MM.1S (cell line): ENCODE data around the gene PROX2.

ENCODE experiments used
- DNase-seq: peaks from one replicate; pipeline ENCODE4 v3.0.0-alpha.2; 2015
- H2AFZ ChIP-seq: fragments of 300-600 bp; sonication (generic); 2 replicates; pipeline ENCODE4 v1.6.0; 2016; ENCODE audit warnings: antibody characterized with exemption, low read length
- H3F3A ChIP-seq: fragments of 300-600 bp; sonication (generic); 2 replicates; pipeline ENCODE4 v1.6.1; 2016; ENCODE audit warnings: mild to moderate bottlenecking, antibody characterized with exemption, low read length, moderate library complexity, mixed read lengths; ENCODE audit not compliant: insufficient read depth
- H3K27ac ChIP-seq: fragments of 300-600 bp; sonication (generic); 2 replicates; pipeline ENCODE4 v1.5.1; 2016; ENCODE audit warnings: mild to moderate bottlenecking, low read length
- H3K27me3 ChIP-seq: fragments of 300-600 bp; sonication (generic); replicated peaks from 2 replicates; pipeline ENCODE4 v1.6.0; 2016; ENCODE audit warnings: low read length; ENCODE audit not compliant: insufficient read depth
- H3K36me3 ChIP-seq: fragments of 300-600 bp; sonication (generic); replicated peaks from 2 replicates; pipeline ENCODE4 v1.6.1; 2016; ENCODE audit warnings: mild to moderate bottlenecking, low read length, mixed read lengths; ENCODE audit not compliant: insufficient read depth
- H3K4me1 ChIP-seq: fragments of 300-600 bp; sonication (generic); 2 replicates; pipeline ENCODE4 v1.6.1; 2016; ENCODE audit warnings: low read length, mixed read lengths
- H3K4me2 ChIP-seq: fragments of 300-600 bp; sonication (generic); 2 replicates; pipeline ENCODE4 v1.6.0; 2016; ENCODE audit warnings: low read depth, low read length
- H3K4me3 ChIP-seq: fragments of 300-600 bp; sonication (generic); 2 replicates; pipeline ENCODE4 v1.5.1; 2016; ENCODE audit warnings: low read length, mixed read lengths
- H3K79me2 ChIP-seq: fragments of 300-600 bp; sonication (generic); 2 replicates; pipeline ENCODE4 v1.6.1; 2016; ENCODE audit warnings: mixed run types, low read length, mixed read lengths
- H3K9ac ChIP-seq: fragments of 300-600 bp; sonication (generic); 2 replicates; pipeline ENCODE4 v1.6.1; 2016; ENCODE audit warnings: low read length, mixed read lengths
- H3K9me2 ChIP-seq: fragments of 300-600 bp; sonication (generic); replicated peaks from 2 replicates; pipeline ENCODE4 v1.6.1; 2016; ENCODE audit warnings: mild to moderate bottlenecking, low read length, mixed read lengths; ENCODE audit not compliant: insufficient read depth
- H3K9me3 ChIP-seq: fragments of 300-600 bp; sonication (generic); replicated peaks from 2 replicates; pipeline ENCODE4 v1.6.1; 2016; ENCODE audit warnings: mild to moderate bottlenecking, low read length, mixed read lengths; ENCODE audit not compliant: insufficient read depth
- H4K20me1 ChIP-seq: fragments of 300-600 bp; sonication (generic); 2 replicates; pipeline ENCODE4 v1.6.1; 2016; ENCODE audit warnings: mild to moderate bottlenecking, low read length, moderate library complexity, mixed read lengths; ENCODE audit not compliant: insufficient read depth
- EZH2 ChIP-seq: fragments of 300-600 bp; sonication (generic); optimal IDR thresholded peaks from 2 replicates; pipeline ENCODE3; 2017; ENCODE audit warnings: low read depth, mild to moderate bottlenecking, antibody characterized with exemption, low read length, mixed read lengths
- EZH2phosphoT487 ChIP-seq: fragments of 300-600 bp; sonication (generic); IDR thresholded peaks from 2 replicates; pipeline ENCODE4 v1.6.1; 2018; ENCODE audit warnings: antibody characterized with exemption, low read length
- TF ChIP-seq, protein P1 (sequence below): fragments of 300-600 bp; sonication (generic); IDR thresholded peaks from 2 replicates; pipeline ENCODE4 v1.5.1; 2016; ENCODE audit warnings: antibody characterized with exemption, low read length, mixed read lengths

The PROX2 gene

DNA sequence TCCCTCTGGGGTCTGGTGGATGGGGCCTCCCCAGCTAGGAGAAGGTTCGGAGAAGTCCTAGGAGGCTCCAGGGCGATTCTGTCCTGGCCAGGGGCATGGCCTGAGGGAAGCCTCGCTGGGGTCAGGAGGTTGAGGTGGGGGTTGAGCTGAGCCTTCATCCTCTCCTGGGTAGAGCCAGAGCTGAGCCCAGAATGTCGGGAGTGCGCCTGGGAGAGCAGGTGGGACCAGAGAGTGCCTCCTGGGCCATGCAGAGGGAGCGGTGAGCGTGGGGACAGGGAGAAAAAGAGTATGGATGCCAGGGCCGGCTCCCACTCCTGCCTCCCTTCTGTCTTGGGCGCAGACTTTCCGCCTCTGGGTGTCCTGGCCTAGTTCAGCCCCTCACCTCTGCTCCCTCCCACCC, 34.0 kb upstream of the PROX2 start:
- TF ChIP-seq EZH2 (no peak), EZH2phosphoT487 (no peak)
- TF ChIP-seq, protein P1, sequence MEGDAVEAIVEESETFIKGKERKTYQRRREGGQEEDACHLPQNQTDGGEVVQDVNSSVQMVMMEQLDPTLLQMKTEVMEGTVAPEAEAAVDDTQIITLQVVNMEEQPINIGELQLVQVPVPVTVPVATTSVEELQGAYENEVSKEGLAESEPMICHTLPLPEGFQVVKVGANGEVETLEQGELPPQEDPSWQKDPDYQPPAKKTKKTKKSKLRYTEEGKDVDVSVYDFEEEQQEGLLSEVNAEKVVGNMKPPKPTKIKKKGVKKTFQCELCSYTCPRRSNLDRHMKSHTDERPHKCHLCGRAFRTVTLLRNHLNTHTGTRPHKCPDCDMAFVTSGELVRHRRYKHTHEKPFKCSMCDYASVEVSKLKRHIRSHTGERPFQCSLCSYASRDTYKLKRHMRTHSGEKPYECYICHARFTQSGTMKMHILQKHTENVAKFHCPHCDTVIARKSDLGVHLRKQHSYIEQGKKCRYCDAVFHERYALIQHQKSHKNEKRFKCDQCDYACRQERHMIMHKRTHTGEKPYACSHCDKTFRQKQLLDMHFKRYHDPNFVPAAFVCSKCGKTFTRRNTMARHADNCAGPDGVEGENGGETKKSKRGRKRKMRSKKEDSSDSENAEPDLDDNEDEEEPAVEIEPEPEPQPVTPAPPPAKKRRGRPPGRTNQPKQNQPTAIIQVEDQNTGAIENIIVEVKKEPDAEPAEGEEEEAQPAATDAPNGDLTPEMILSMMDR = no peak
- Histone ChIP-seq H3K9me2 (no peaks in the 10 kb centered on the region), H2AFZ (no peak overlapping the region), H3K9ac (no peak overlapping the region), H3K27ac (no peak overlapping the region), H3K9me3 (no peaks in the 10 kb centered on the region), H3K4me1 (no peaks in the 10 kb centered on the region), H3F3A (no peaks in the 10 kb centered on the region), H4K20me1 (no peaks in the 10 kb centered on the region), H3K27me3 (no peaks in the 10 kb centered on the region), H3K4me2 (no peak overlapping the region), H3K36me3 (no peaks in the 10 kb centered on the region), H3K79me2 (no peaks in the 10 kb centered on the region), H3K4me3 (no peak overlapping the region)
- DNase-seq = no peak

DNA sequence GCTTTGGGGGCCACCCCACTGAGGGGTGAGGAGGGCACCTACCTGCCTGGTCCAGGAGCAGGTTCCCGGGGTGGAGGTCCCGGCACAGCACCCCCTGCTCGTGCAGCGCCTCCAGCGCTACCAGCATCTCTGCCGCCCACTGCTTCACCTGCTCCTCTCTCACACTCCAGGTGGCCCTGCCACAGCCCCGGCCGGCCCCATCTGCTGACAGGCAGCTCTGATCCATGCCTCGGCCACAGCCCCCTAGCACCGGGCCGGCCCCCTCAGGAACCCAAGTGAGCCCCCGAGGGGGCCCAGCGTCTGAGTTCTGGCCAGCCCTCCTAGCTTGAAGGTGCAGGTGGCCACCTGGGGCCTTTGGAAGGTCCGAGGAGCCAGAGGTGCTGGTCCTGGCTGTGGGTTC, 33.6 kb upstream of the PROX2 start:
- Histone ChIP-seq H3K36me3 (no peaks in the 10 kb centered on the region), H3K4me3 (no peak overlapping the region), H3K9me2 (no peaks in the 10 kb centered on the region), H3K4me1 (no peaks in the 10 kb centered on the region), H3K79me2 (no peaks in the 10 kb centered on the region), H3K27me3 (no peaks in the 10 kb centered on the region), H3K9ac (no peak overlapping the region), H3K9me3 (no peaks in the 10 kb centered on the region), H3F3A (no peaks in the 10 kb centered on the region), H3K4me2 (no peak overlapping the region), H3K27ac (no peak overlapping the region), H2AFZ (no peak overlapping the region), H4K20me1 (no peaks in the 10 kb centered on the region)
- no peak for DNase-seq
- TF ChIP-seq EZH2phosphoT487 (no peak), EZH2 (no peak)
- TF ChIP-seq, protein P1 = no peak

DNA sequence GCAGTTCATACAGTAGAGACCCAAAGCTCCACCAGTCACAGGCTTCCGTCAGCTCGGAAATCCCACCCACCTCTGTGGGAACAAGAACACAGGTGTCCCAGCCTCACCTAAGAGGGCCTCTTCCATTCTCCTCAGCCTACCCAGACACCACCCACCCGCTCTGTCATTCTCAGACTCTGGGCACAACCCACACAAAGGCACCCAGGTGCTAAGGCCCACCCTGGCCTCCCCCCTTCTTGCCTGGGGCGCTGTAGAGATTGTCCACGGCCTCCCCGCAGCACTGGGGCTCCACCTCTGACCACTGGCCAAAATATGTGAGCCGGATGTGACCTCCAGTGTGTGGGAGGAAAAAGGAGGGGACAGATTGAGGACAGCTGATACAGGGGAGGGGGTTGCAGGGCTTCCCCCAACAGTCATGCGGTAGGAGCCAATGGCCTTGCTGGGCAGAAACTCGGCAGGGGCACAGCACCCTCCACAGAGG, 33.0 kb upstream of the PROX2 start:
- no peak overlapping the region for H3K27ac ChIP-seq
- no peaks in the 10 kb centered on the region for H4K20me1 ChIP-seq
- H3K36me3 ChIP-seq = no peaks in the 10 kb centered on the region
- H3K9ac ChIP-seq = no peak overlapping the region
- no peaks in the 10 kb centered on the region for H3F3A ChIP-seq
- H2AFZ ChIP-seq = no peak overlapping the region
- no peaks in the 10 kb centered on the region for H3K9me2 ChIP-seq
- TF ChIP-seq, protein P1 = no peak
- no peak for TF ChIP-seq EZH2phosphoT487
- no peak for TF ChIP-seq EZH2
- H3K4me2 ChIP-seq = no peak overlapping the region
- DNase-seq = no peak
- no peaks in the 10 kb centered on the region for H3K9me3 ChIP-seq
- no peaks in the 10 kb centered on the region for H3K79me2 ChIP-seq
- H3K4me3 ChIP-seq = no peak overlapping the region
- H3K4me1 ChIP-seq = no peaks in the 10 kb centered on the region
- H3K27me3 ChIP-seq = no peaks in the 10 kb centered on the region
